Tibial artery (tissue), 4 donors: ENCODE measurements around the gene TTC34.

ENCODE experiments used
- DNase-seq, 2 donors: peaks; one replicate each; pipeline ENCODE4 v3.0.0-alpha.2; 2019
- H3K27ac ChIP-seq, 2 donors: fragments of 200-600 bp; sonication (generic) in 1 of 2; 1 replicate in 1 of 2; 2 replicates in 1 of 2; pipeline ENCODE4 v1.5.1; 2018 to 2019; ENCODE audit warnings: mild to moderate bottlenecking in 1 of 2
- H3K27me3 ChIP-seq, 2 donors: fragments of 200-600 bp; sonication (generic) in 1 of 2; one replicate each; pipeline versions ENCODE4 v1.5.1 to v1.6.0; 2016 to 2019
- H3K36me3 ChIP-seq, 3 donors: fragments of 200-600 bp; sonication (generic) in 2 of 3; one replicate each; pipeline ENCODE4 v1.5.1; 2016 to 2019; ENCODE audit warnings: mild to moderate bottlenecking in 2 of 3
- H3K4me1 ChIP-seq, 4 donors: fragments of 200-600 bp; sonication (generic) in 2 of 4; 1 replicate in 3 of 4; 2 replicates in 1 of 4; pipeline ENCODE4 v1.5.1; 2016 to 2019
- H3K4me3 ChIP-seq, 2 donors: fragments of 200-600 bp; sonication (generic) in 1 of 2; 1 replicate in 1 of 2; 2 replicates in 1 of 2; pipeline ENCODE4 v1.5.1; 2018 to 2019; ENCODE audit warnings: mild to moderate bottlenecking in 2 of 2
- H3K9me3 ChIP-seq, 3 donors: fragments of 200-600 bp; sonication (generic) in 1 of 3; one replicate each; pipeline ENCODE4 v1.5.1; 2016 to 2019
- intact Hi-C: fragments of 100-400 bp; cut with DNase I; formaldehyde crosslinking; loops from one replicate; pipeline ENCODE4 v1.15.0; 2023; ENCODE audit warnings: low total_unique reads
- TF ChIP-seq, protein P1 (sequence below), 2 experiments: fragments of 200-600 bp in 1 of 2; fragments of 450-650 bp in 1 of 2; IDR thresholded peaks; one replicate each; pipeline ENCODE4 v1.5.1; 2017 to 2019; ENCODE audit warnings: antibody characterized with exemption in 2 of 2, mild to moderate bottlenecking in 1 of 2, moderate library complexity in 1 of 2

Gene TTC34

DNA sequence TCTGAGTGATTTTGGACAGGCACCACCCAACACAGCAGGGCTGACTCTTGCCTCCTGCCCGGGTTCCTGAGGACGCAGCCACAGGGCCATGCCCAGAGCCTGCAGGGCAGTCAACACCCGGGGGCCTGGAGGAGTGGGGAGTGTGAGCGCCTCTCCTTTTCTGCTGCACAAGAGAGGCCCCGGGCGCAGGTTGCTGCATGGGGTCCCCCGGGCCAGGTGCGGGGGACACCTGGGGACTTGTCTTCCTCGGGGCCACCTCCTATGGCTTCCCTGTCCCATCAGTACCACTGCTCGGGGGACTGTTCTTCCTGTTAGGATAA is 6.9 kb upstream of the TTC34 start:
- TF ChIP-seq, protein P1, sequence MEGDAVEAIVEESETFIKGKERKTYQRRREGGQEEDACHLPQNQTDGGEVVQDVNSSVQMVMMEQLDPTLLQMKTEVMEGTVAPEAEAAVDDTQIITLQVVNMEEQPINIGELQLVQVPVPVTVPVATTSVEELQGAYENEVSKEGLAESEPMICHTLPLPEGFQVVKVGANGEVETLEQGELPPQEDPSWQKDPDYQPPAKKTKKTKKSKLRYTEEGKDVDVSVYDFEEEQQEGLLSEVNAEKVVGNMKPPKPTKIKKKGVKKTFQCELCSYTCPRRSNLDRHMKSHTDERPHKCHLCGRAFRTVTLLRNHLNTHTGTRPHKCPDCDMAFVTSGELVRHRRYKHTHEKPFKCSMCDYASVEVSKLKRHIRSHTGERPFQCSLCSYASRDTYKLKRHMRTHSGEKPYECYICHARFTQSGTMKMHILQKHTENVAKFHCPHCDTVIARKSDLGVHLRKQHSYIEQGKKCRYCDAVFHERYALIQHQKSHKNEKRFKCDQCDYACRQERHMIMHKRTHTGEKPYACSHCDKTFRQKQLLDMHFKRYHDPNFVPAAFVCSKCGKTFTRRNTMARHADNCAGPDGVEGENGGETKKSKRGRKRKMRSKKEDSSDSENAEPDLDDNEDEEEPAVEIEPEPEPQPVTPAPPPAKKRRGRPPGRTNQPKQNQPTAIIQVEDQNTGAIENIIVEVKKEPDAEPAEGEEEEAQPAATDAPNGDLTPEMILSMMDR (IDR thresholded peaks at IDR 0.05), result no peak
- no peak for DNase-seq

DNA sequence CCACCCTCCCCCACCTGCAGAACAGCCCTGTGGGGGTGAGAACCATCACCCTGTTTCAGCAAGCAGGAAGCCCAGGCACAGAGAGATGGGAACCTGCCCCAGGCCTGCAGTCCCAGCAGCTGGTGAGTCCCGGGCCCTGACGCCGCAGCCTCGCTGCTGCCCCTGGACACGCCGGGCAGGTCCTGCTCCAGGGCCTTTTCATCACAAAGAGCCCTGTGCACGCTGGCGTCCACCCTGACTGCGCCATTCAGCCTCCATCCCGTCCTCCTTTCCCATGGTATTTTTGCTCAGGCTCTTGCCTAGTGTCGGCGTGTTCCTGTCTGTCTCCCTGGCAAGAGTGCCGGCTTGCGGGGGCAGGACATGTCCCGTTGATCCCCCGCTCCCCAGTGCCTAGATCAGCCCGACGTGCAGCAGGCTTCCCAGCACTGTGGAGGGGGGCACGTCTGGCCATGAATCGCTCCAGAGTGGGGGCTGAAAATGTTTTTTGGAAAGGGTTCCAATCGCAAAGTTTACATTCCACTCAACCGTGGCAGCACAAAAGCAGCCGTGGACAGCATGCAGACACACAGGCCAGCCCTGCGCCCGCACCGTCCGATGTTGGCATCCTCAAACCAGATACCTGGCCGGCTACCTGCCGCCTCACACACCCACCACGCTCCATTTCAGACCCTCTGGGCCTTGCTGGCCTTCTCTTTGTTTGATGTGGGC is 6.3 kb upstream of the TTC34 start:
- H3K27ac ChIP-seq, result no peak overlapping the region
- intact Hi-C loops, result no loop called here
- H3K27me3 ChIP-seq, result peaks cover 0 to 91% of the 10 kb centered on the region in 2 donors
- no peaks in the 10 kb centered on the region for H3K36me3 ChIP-seq
- no peaks in the 10 kb centered on the region for H3K4me1 ChIP-seq
- no peak overlapping the region for H3K4me3 ChIP-seq
- H3K9me3 ChIP-seq, result peaks cover 0 to 12% (median 12%) of the 10 kb centered on the region in 3 donors
- no peak for DNase-seq
- TF ChIP-seq, protein P1 (IDR thresholded peaks at IDR 0.05), result no peak

More for the DNA sequence above, 6.9 kb upstream of the TTC34 start:
- Histone ChIP-seq H3K27ac (no peak overlapping the region), H3K36me3 (no peaks in the 10 kb centered on the region), H3K4me1 (no peaks in the 10 kb centered on the region), H3K9me3 (peaks cover 0 to 18% (median 17%) of the 10 kb centered on the region in 3 donors), H3K4me3 (no peak overlapping the region), H3K27me3 (peaks cover 0 to 91% of the 10 kb centered on the region in 2 donors)
- intact Hi-C loops, result no loop called here

DNA sequence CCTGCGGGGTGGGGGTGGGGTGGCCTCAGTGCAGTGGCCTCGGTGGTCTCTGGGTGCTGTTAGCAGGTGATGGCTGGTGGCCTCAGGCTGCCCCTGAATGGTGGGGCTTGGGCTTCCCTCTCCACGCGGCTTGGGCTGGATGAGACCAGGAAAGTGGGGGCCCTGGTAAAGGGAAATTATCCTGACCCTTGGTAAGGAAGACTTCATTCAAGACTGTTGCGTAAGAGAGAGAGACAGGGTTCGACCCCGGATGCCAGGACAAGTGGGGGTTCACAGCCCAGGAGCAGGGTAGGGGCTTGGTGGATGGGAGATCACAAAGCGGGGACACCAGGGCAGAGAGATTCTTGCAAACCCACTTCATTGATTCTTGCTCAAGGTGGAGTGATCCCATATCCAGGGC is 5.5 kb upstream of the TTC34 start:
- intact Hi-C loops, result no loop called here
- H3K4me3 ChIP-seq, result no peak overlapping the region
- no peak for DNase-seq
- H3K9me3 ChIP-seq, result peaks cover 0 to 6% (median 5%) of the 10 kb centered on the region in 3 donors
- peaks cover 0 to 91% of the 10 kb centered on the region in 2 donors for H3K27me3 ChIP-seq
- no peaks in the 10 kb centered on the region for H3K4me1 ChIP-seq
- TF ChIP-seq, protein P1 (IDR thresholded peaks at IDR 0.05), result no peak
- no peaks in the 10 kb centered on the region for H3K36me3 ChIP-seq
- no peak overlapping the region for H3K27ac ChIP-seq

DNA sequence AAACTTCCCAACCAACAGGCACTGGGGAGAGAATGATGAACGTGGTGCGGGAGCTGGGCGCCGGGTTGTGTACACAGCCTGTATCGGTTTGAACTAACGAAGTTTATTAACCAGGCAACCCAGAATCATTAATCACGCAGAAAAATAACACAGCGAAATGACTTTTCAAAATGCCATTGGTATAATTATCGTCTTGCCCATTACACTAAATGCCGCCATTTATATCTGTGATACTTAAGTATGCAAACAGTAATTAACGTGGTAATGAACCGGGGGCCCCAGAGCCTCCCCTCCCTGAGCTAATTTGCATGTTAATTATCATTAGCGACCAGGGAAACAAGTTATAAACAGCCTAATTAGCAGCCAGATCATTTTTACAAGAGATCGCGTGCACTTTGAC is 5.1 kb upstream of the TTC34 start:
- no peak overlapping the region for H3K27ac ChIP-seq
- peaks cover 0 to 95% of the 10 kb centered on the region in 2 donors for H3K27me3 ChIP-seq
- H3K36me3 ChIP-seq, result no peaks in the 10 kb centered on the region
- H3K9me3 ChIP-seq, result peaks cover 0 to 1% (median under 1%) of the 10 kb centered on the region in 3 donors
- no peak overlapping the region for H3K4me3 ChIP-seq
- DNase-seq, result no peak
- H3K4me1 ChIP-seq, result peaks cover 0 to 2% (median 0%) of the 10 kb centered on the region in 4 donors
- TF ChIP-seq, protein P1 (IDR thresholded peaks at IDR 0.05), result no peak
- intact Hi-C loops, result no loop called here

DNA sequence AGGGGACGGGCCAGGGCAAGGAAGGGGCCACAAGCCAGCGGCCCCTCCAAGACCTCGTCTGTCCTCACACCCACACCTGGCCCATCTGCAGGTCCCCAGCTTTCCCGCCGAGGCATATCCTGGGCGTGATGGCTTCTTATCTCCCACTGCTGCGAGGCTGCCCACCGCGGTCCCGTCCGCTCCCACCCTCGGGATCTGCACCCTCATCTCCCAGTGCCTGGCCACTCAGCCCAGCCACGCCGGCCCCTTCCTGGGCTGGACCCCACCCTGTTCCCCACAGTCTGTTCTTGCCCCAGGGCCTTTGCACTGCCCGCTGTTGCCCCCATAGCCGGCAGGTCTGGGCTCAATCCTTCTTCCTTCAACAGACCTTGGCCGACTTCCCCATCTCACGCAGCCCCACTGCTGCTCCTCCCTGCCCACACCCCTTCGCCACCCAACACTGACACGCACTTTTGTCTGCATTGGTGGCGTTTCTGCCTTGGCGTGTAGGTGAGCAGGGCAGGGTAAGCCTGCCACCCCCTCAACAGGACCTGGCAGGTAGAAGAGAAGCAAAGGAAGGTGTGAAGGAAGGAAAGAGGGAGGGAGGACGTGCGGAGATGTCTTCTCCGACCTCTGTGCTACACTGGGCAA is 4.4 kb upstream of the TTC34 start:
- intact Hi-C loops, result no loop called here
- Histone ChIP-seq H3K4me3 (no peak overlapping the region), H3K27me3 (peaks cover 0 to 96% of the 10 kb centered on the region in 2 donors), H3K9me3 (no peaks in the 10 kb centered on the region), H3K36me3 (no peaks in the 10 kb centered on the region), H3K27ac (no peak overlapping the region), H3K4me1 (peaks cover 0 to 2% (median 0%) of the 10 kb centered on the region in 4 donors)
- TF ChIP-seq, protein P1 (IDR thresholded peaks at IDR 0.05), result no peak
- no peak for DNase-seq
